Sigmoid colon (tissue), 4 donors: Measurements from ENCODE around the gene CBR3.
A peak's percentile ranks its signal among the peaks of the same experiment; 100 is the strongest.

Experiments
- POLR2AphosphoS5 ChIP-seq, 4 donors: sonication (generic); formaldehyde crosslinking; IDR thresholded peaks; one replicate each; pipeline ENCODE4 v1.6.1; 2017; ENCODE audit warnings: antibody characterized with exemption in 4 of 4
- TF ChIP-seq, protein P1 (sequence below), 4 experiments: fragments of 450-650 bp in 3 of 4; fragments of 200-600 bp in 1 of 4; IDR thresholded peaks; one replicate each; pipeline ENCODE4 v1.5.1; 2016 to 2019; ENCODE audit warnings: antibody characterized with exemption in 4 of 4, mild to moderate bottlenecking in 3 of 4, moderate library complexity in 2 of 4

DNA sequence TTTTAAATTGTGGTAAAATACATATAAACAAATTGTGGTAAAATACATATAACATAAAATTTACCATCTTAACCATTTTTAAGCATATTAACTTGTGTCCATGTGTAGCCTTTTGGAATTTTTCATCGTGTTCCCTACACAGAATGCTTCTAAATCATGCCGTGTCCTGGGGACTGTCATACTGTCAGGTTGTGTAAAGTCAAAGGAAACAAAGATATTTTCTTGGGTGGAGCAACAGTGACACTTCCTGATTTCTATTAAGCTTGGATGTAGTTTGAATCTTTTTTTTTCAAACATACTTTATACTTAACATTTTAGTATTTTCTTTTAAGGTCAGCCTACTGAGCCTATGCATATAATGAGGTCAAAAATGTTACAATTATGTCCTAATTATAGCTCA, 54.1 kb downstream of the CBR3 start:
- TF ChIP-seq, protein P1, sequence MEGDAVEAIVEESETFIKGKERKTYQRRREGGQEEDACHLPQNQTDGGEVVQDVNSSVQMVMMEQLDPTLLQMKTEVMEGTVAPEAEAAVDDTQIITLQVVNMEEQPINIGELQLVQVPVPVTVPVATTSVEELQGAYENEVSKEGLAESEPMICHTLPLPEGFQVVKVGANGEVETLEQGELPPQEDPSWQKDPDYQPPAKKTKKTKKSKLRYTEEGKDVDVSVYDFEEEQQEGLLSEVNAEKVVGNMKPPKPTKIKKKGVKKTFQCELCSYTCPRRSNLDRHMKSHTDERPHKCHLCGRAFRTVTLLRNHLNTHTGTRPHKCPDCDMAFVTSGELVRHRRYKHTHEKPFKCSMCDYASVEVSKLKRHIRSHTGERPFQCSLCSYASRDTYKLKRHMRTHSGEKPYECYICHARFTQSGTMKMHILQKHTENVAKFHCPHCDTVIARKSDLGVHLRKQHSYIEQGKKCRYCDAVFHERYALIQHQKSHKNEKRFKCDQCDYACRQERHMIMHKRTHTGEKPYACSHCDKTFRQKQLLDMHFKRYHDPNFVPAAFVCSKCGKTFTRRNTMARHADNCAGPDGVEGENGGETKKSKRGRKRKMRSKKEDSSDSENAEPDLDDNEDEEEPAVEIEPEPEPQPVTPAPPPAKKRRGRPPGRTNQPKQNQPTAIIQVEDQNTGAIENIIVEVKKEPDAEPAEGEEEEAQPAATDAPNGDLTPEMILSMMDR (IDR thresholded peaks at IDR 0.05), result no peak
- peak in 2 of 4 donors; percentile 45 to 64 for TF ChIP-seq POLR2AphosphoS5 (IDR thresholded peaks at IDR 0.05)
